Mononuclear cell (primary cell): Measurements from ENCODE around the gene CACNB2. TPM values are rescaled to one million over a fixed set of nuclear protein-coding genes. Genes with fewer than 3 reads are reported as not detected.

Source experiments
- H3K27me3 ChIP-seq: 2 replicates; pipeline ENCODE4 v1.6.0; 2011; ENCODE audit warnings: low read length, control low read depth; ENCODE audit not compliant: insufficient read depth
- H3K4me1 ChIP-seq: 2 replicates; pipeline ENCODE4 v1.5.1; 2011; ENCODE audit warnings: mild to moderate bottlenecking, low read length, control low read depth; ENCODE audit not compliant: insufficient read depth
- H3K4me3 ChIP-seq: 2 replicates; pipeline ENCODE4 v1.5.1; 2011; ENCODE audit warnings: mild to moderate bottlenecking, low read length, moderate library complexity
- H3K9me3 ChIP-seq: 2 replicates; pipeline ENCODE4 v1.5.1; 2011; ENCODE audit warnings: low read depth, mild to moderate bottlenecking, control low read depth, low read length
- total RNA-seq: library from RNA; depleted of rRNA; stranded (reverse); fragments of >200 nt; gene quantifications from one replicate; pipeline ENCODE4 v1.2.3, GENCODE V29; 2012

The CACNB2 gene
- total RNA-seq, 1 donor, result not detected

GRCh38 chr10:18254086-18254485 is 113.9 kb downstream of the CACNB2 start:
- Histone ChIP-seq H3K4me1 (no peaks in the 10 kb centered on the region), H3K4me3 (no peak overlapping the region), H3K27me3 (no peaks in the 10 kb centered on the region), H3K9me3 (no peaks in the 10 kb centered on the region)

GRCh38 chr10:18254692-18255091 is 114.5 kb downstream of the CACNB2 start:
- H3K4me3 ChIP-seq, result no peak overlapping the region
- no peaks in the 10 kb centered on the region for H3K4me1 ChIP-seq
- no peaks in the 10 kb centered on the region for H3K9me3 ChIP-seq
- H3K27me3 ChIP-seq, result no peaks in the 10 kb centered on the region

DNA sequence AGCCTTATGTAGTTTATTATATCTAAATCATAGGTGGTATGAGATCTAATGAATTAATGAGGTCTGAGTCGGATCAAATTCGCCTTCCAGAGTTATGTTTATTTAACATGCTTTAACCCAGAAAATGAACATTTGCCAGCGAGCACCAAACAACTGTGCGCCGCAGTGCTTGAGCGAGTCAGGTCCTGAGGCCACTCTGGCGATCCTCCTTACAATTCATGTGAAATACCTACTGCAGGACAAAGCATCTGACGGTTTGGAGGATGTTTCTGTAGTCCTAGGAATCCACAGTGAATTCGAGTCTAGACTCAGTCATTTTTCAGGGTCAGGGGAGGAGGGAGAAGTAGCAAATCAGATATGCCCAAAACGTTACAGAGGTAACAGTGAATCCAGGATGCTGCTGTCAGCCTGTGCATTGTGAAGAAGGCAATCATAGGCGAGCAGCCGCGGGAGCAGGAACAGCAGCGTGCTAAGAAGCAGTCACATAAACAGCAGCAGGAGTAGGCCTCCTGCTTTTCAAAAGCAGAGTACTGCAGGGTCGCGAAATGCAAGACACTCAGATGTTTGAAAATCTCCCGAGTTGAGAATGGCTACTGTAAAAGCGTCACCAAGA is 120.2 kb downstream of the CACNB2 start:
- no peak overlapping the region for H3K4me3 ChIP-seq
- no peaks in the 10 kb centered on the region for H3K9me3 ChIP-seq
- H3K27me3 ChIP-seq, result no peaks in the 10 kb centered on the region
- no peaks in the 10 kb centered on the region for H3K4me1 ChIP-seq

- Histone ChIP-seq H3K9me3 (no peaks in the 10 kb centered on the region), H3K27me3 (no peaks in the 10 kb centered on the region), H3K4me3 (no peak overlapping the region)
Observed at GRCh38 chr10:18261063-18261610, 120.9 kb downstream of the CACNB2 start.

GRCh38 chr10:18261768-18262231 is 121.6 kb downstream of the CACNB2 start:
- Histone ChIP-seq H3K27me3 (no peaks in the 10 kb centered on the region), H3K4me3 (no peak overlapping the region), H3K4me1 (no peaks in the 10 kb centered on the region), H3K9me3 (no peaks in the 10 kb centered on the region)

More at GRCh38 chr10:18261063-18261610, 120.9 kb downstream of the CACNB2 start:
- no peaks in the 10 kb centered on the region for H3K4me1 ChIP-seq

DNA sequence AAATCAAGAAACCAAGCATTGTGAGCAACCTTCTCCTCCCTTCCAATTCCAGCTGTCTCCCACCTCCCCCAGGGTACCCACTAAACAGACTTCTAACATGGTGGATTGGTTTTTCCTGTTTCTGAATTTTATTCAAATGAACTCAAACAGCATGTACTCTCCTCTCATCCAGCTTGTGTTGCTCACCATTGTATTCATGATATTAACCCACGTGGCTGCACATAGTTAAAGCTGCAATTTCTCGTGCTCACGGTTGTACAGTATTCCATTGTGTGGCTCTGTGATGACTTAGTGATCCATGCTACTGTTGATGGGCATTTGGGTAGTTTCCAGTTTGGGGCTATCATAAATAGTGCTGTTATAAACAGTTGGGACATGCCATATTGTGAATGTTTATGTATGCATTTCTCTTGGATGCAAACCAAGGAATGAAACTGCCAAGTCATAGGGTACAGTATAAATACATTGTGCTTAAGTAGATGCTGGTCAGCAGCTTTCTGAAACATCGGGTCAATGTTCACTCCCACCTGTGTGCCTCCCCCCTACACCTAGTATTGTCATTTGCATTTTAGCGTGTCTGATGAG is 124.3 kb downstream of the CACNB2 start:
- Histone ChIP-seq H3K4me1 (no peaks in the 10 kb centered on the region), H3K9me3 (no peaks in the 10 kb centered on the region), H3K4me3 (no peak overlapping the region), H3K27me3 (no peaks in the 10 kb centered on the region)

DNA sequence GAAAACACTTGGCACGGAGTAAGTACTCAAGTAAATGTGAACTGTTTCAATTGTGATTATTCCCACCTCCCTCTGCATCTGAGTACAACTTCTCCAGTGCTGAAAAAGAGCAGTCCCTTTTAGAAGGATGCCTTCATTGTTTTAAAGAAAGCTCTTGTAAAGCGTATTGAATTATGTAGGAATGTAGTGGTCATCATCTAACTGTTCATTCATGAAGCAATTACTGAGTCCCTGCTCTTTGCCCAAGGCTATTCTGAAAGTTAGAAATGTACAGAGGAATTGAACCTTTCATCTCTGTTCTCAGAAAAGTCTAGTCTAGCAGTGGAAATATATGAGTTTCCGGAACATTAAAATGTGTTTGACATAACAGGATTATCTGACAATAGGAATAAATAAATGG is 127.8 kb downstream of the CACNB2 start:
- no peak overlapping the region for H3K4me3 ChIP-seq

GRCh38 chr10:18271491-18271890 is 131.3 kb downstream of the CACNB2 start:
- no peak overlapping the region for H3K4me3 ChIP-seq
- no peaks in the 10 kb centered on the region for H3K4me1 ChIP-seq
- peaks cover 3% of the 10 kb centered on the region for H3K27me3 ChIP-seq
- no peaks in the 10 kb centered on the region for H3K9me3 ChIP-seq

More for the DNA sequence above, 127.8 kb downstream of the CACNB2 start:
- H3K4me1 ChIP-seq, result no peaks in the 10 kb centered on the region
- peaks cover 3% of the 10 kb centered on the region for H3K27me3 ChIP-seq
- H3K9me3 ChIP-seq, result no peaks in the 10 kb centered on the region

DNA sequence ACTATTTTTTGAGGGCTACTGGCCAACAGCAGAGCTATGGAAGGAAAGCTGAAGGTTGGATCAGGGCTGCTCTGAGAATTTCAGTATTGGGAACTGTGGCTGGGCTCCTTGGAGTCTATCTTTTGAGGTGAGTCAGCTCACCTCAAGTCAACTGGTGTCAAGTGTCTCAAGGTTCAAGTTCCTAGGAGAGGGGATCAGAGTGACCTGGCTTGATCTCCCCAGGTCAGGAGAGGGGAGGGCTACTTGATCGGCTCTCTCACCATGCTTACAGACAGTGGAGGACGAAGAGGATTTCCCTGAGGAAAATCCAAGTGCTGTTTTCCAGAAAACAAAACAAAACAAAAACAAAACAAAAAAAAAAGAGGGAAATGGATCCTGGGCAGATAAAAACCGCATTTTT is 132.8 kb downstream of the CACNB2 start:
- H3K4me1 ChIP-seq, result no peaks in the 10 kb centered on the region
- no peaks in the 10 kb centered on the region for H3K9me3 ChIP-seq
- H3K4me3 ChIP-seq, result no peak overlapping the region
- peaks cover 3% of the 10 kb centered on the region for H3K27me3 ChIP-seq

GRCh38 chr10:18278181-18278580 is 138.0 kb downstream of the CACNB2 start:
- Histone ChIP-seq H3K27me3 (no peaks in the 10 kb centered on the region), H3K4me1 (peaks cover 15% of the 10 kb centered on the region), H3K4me3 (no peak overlapping the region), H3K9me3 (no peaks in the 10 kb centered on the region)

DNA sequence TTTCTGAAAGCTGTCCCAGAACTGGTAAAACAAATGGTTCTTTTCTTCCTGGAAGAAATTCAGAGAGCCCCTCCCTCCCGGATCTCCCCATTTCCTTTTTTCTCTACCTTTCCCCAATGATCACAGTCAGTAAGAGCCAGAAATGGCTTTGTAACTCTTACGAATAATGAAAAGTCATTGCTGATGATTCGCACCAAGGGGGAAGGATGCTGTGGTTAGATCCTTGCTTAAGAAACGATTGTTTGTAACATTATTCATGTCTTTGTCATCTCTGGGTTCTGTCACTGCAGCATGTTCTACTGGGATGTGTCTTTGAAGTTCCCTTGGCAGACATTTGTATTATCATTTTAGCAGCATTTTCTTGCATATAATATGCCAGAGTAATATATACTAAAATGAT is 138.9 kb downstream of the CACNB2 start:
- Histone ChIP-seq H3K9me3 (no peaks in the 10 kb centered on the region), H3K4me3 (no peak overlapping the region), H3K27me3 (no peaks in the 10 kb centered on the region), H3K4me1 (peaks cover 15% of the 10 kb centered on the region)

GRCh38 chr10:18282094-18282493 is 141.9 kb downstream of the CACNB2 start:
- Histone ChIP-seq H3K27me3 (no peaks in the 10 kb centered on the region), H3K4me1 (peaks cover 15% of the 10 kb centered on the region), H3K4me3 (no peak overlapping the region), H3K9me3 (no peaks in the 10 kb centered on the region)

- no peak overlapping the region for H3K4me3 ChIP-seq
- no peaks in the 10 kb centered on the region for H3K9me3 ChIP-seq
- H3K27me3 ChIP-seq, result no peaks in the 10 kb centered on the region
- H3K4me1 ChIP-seq, result no peaks in the 10 kb centered on the region
Observed at GRCh38 chr10:18290651-18291313, 150.6 kb downstream of the CACNB2 start.

DNA sequence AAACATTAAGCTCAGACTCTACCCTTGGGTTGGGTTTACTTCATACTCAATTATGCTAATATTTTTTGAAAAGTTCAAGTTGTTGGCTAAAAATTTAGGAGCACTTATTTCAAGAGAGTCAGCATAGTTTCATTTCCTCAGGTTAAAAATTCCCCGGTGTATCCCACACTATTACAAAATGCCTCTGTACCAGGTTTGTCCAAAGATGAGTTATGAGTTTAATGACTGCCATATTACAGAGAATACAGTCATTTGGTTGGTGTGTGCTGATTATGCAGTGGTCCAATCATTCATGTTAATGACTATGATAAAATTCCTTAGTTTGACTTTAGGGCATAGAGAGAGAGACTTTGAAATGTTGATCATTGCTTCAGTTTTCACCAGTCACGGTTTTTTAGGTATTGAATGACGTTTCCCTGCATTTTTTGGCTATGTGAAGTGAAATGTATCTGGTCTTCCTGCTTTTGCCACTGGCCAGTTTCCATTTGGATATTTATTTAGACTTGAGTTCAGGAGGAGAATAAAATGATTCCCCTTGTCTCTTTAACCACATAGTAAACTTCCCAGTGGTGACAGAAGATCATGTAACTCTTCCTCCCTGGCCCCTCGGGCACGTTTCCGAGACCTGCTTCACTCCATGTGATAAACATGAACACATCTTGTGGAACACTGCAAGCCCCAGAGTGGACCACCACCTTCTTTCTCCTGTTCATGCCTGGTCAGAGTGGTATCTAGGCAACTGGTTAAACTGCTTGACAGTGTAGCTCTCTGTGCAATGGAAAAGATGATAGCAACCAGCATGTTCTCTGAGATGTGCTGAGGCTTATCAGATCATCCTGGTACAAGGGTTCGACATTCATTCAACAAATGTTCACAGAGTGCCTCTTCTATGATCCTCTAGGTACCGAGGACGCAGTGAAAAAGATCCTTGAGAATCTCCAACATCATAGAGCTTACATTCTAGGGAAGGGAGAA is 153.6 kb downstream of the CACNB2 start:
- Histone ChIP-seq H3K4me3 (no peak overlapping the region), H3K27me3 (no peaks in the 10 kb centered on the region), H3K4me1 (no peaks in the 10 kb centered on the region), H3K9me3 (no peaks in the 10 kb centered on the region)
